ENCODE results near the gene PIK3R1. TPM values are rescaled to one million over a fixed set of nuclear protein-coding genes. Genes with fewer than 3 reads are reported as not detected.
A peak's percentile ranks its signal among the peaks of the same experiment; 100 is the strongest.

Gene PIK3R1
- polyA plus RNA-seq, 1 donor (not counting 4 experiments of a cell fraction or from before 2014, with no cell fraction given) = 16.7 TPM

- Histone ChIP-seq H3K9me3 (ENCODE audit: control insufficient read depth, low read depth, low read length) (no peaks in the 10 kb centered on the region), H3K4me3 (ENCODE audit: control insufficient read depth in 2 of 3, extremely low read depth in 1 of 3, insufficient read depth in 2 of 3, low read depth in 1 of 3, low read length in 3 of 3) (peak overlapping the region; percentile 92 to 98 (median 96)), H3K9ac (ENCODE audit: control insufficient read depth, extremely low read depth, insufficient read depth, low read length) (peak overlapping the region; percentile 40), H3K36me3 (ENCODE audit: control insufficient read depth in 2 of 2, extremely low read depth in 1 of 2, insufficient read depth in 2 of 2, low read length in 2 of 2) (peaks cover 0 to 2% of the 10 kb centered on the region in 2 experiments), H3K79me2 (ENCODE audit: control insufficient read depth, insufficient read depth, low read length) (peaks cover 62% of the 10 kb centered on the region), H3K27me3 (ENCODE audit: control insufficient read depth, extremely low read depth, insufficient read depth, low read length) (no peaks in the 10 kb centered on the region), H3K4me2 (ENCODE audit: control insufficient read depth, extremely low read depth, insufficient read depth, low read depth, low read length) (peak overlapping the region; percentile 90), H2AFZ (ENCODE audit: control insufficient read depth, low read length) (no peak overlapping the region), H3K9me1 (ENCODE audit: control insufficient read depth, extremely low read depth, insufficient read depth, low read length) (no peaks in the 10 kb centered on the region), H3K27ac (ENCODE audit: control insufficient read depth, insufficient read depth, low read length) (peak overlapping the region; percentile 63), H3K4me1 (ENCODE audit: control insufficient read depth, extremely low read depth, insufficient read depth, low read length) (peaks cover 18% of the 10 kb centered on the region), H4K20me1 (ENCODE audit: control insufficient read depth, extremely low read depth, insufficient read depth, low read length) (no peaks in the 10 kb centered on the region)
- dilution Hi-C loops (cut with MboI; ENCODE audit: extremely low pct_ligation_motif_present, low sequenced_read_pairs) = no loop called here
- TF ChIP-seq EZH2 (IDR thresholded peaks at IDR 0.05; ENCODE audit: low read length) = no peak
- no peak for TF ChIP-seq CTCF (optimal IDR thresholded peaks at IDR 0.05 in 1 of 3, IDR thresholded peaks at IDR 0.05 in 1 of 3, conservative IDR thresholded peaks at IDR 0.05 in 1 of 3; ENCODE audit: extremely low read depth in 1 of 3, insufficient read depth in 2 of 3, low read length in 3 of 3)
- FAIRE-seq (no peak), DNase-seq (ENCODE audit: low read depth, low spot score) (no peak)
These were observed 2.0 kb downstream of the PIK3R1 start for GRCh38 chr5:68217528-68217927.

- Histone ChIP-seq H3K27me3 (ENCODE audit: control insufficient read depth, extremely low read depth, insufficient read depth, low read length) (no peaks in the 10 kb centered on the region), H4K20me1 (ENCODE audit: control insufficient read depth, extremely low read depth, insufficient read depth, low read length) (no peaks in the 10 kb centered on the region), H3K4me2 (ENCODE audit: control insufficient read depth, extremely low read depth, insufficient read depth, low read depth, low read length) (peak overlapping the region; percentile 90), H2AFZ (ENCODE audit: control insufficient read depth, low read length) (no peak overlapping the region), H3K27ac (ENCODE audit: control insufficient read depth, insufficient read depth, low read length) (no peak overlapping the region), H3K9me1 (ENCODE audit: control insufficient read depth, extremely low read depth, insufficient read depth, low read length) (no peaks in the 10 kb centered on the region), H3K79me2 (ENCODE audit: control insufficient read depth, insufficient read depth, low read length) (peaks cover 73% of the 10 kb centered on the region), H3K36me3 (ENCODE audit: control insufficient read depth in 2 of 2, extremely low read depth in 1 of 2, insufficient read depth in 2 of 2, low read length in 2 of 2) (peaks cover 0 to 2% of the 10 kb centered on the region in 2 experiments), H3K4me3 (ENCODE audit: control insufficient read depth in 2 of 3, extremely low read depth in 1 of 3, insufficient read depth in 2 of 3, low read depth in 1 of 3, low read length in 3 of 3) (no peak overlapping the region), H3K4me1 (ENCODE audit: control insufficient read depth, extremely low read depth, insufficient read depth, low read length) (peaks cover 20% of the 10 kb centered on the region), H3K9ac (ENCODE audit: control insufficient read depth, extremely low read depth, insufficient read depth, low read length) (no peak overlapping the region), H3K9me3 (ENCODE audit: control insufficient read depth, low read depth, low read length) (no peaks in the 10 kb centered on the region)
- dilution Hi-C loops (cut with MboI; ENCODE audit: extremely low pct_ligation_motif_present, low sequenced_read_pairs) = no loop called here
- TF ChIP-seq EZH2 (IDR thresholded peaks at IDR 0.05; ENCODE audit: low read length) = no peak
- no peak for TF ChIP-seq CTCF (optimal IDR thresholded peaks at IDR 0.05 in 1 of 3, IDR thresholded peaks at IDR 0.05 in 1 of 3, conservative IDR thresholded peaks at IDR 0.05 in 1 of 3; ENCODE audit: extremely low read depth in 1 of 3, insufficient read depth in 2 of 3, low read length in 3 of 3)
- DNase-seq (ENCODE audit: low read depth, low spot score) (no peak), FAIRE-seq (no peak)
These were observed 3.7 kb downstream of the PIK3R1 start for GRCh38 chr5:68219161-68219816.

All from keratinocyte (primary cell).